Activated CD4-positive, alpha-beta T cell treated with anti-CD3 and anti-CD28 coated beads for 48 hours (primary cell): Measurements from ENCODE around the gene OSGIN1.
A peak's percentile ranks its signal among the peaks of the same experiment; 100 is the strongest.

ENCODE experiments used
- DNase-seq: peaks from one replicate; pipeline ENCODE4 v3.0.0-alpha.2; 2020

Gene OSGIN1

GRCh38 chr16:84007520-84007919 lies 54.5 kb downstream of the OSGIN1 start:
- no peak for DNase-seq

- no peak for DNase-seq
Observed at GRCh38 chr16:84007965-84008364, 54.9 kb downstream of the OSGIN1 start.

GRCh38 chr16:84009282-84009681 lies 56.2 kb downstream of the OSGIN1 start:
- no peak for DNase-seq

- peak; percentile 90 for DNase-seq
Observed at GRCh38 chr16:84013787-84014569, 60.9 kb downstream of the OSGIN1 start.

- DNase-seq, result no peak
Observed at GRCh38 chr16:84014570-84015327, 61.7 kb downstream of the OSGIN1 start.

- no peak for DNase-seq
Observed at GRCh38 chr16:84015399-84015798, 62.4 kb downstream of the OSGIN1 start.
